K562 (cell line): Measurements from ENCODE around the gene CTSW. TPM values are rescaled to one million over a fixed set of nuclear protein-coding genes. Genes with fewer than 3 reads are reported as not detected.
A peak's percentile ranks its signal among the peaks of the same experiment; 100 is the strongest.

Experiments
- ATF1 ChIP-seq, 2 experiments: fragments of 450-650 bp in 1 of 2; IDR thresholded peaks; 2 replicates each; pipeline ENCODE4 v1.6.1; 2016; ENCODE audit warnings: missing compliant biosample characterization in 1 of 2, missing genetic modification characterization in 1 of 2
- CC2D1A ChIP-seq: fragments of 450-650 bp; IDR thresholded peaks from 2 replicates; pipeline ENCODE4 v1.6.1; 2017; ENCODE audit warnings: mild to moderate bottlenecking
- CHCHD3 ChIP-seq: fragments of 250-450 bp; sonication (Bioruptor Pico); IDR thresholded peaks from 2 replicates; pipeline ENCODE4 v2.1.2; 2022; ENCODE audit warnings: mild to moderate bottlenecking
- EP300 ChIP-seq: IDR thresholded peaks from 2 replicates; pipeline ENCODE4 v1.6.1; 2012; ENCODE audit warnings: low read length, improper control_type of control experiment
- FIP1L1 ChIP-seq: fragments of 200-400 bp; formaldehyde crosslinking; IDR thresholded peaks from 2 replicates; pipeline ENCODE4 v1.6.1; 2018; ENCODE audit warnings: mild to moderate bottlenecking, low read depth, low read length; ENCODE audit not compliant: poor library complexity, severe bottlenecking
- FOXK2 ChIP-seq, 2 experiments: fragments of 450-650 bp; IDR thresholded peaks in 1 of 2; conservative IDR thresholded peaks in 1 of 2; 2 replicates each; pipeline ENCODE4 v1.6.1; 2016; ENCODE audit warnings: low read depth in 2 of 2, mild to moderate bottlenecking in 1 of 2
- GABPB1 ChIP-seq: sonication (generic); formaldehyde crosslinking; IDR thresholded peaks from 2 replicates; pipeline ENCODE4 v1.8.0; 2022; ENCODE audit warnings: mild to moderate bottlenecking, missing genetic modification reagents
- HCFC1 ChIP-seq: IDR thresholded peaks from 2 replicates; pipeline ENCODE4 v1.6.1; 2012; ENCODE audit warnings: low read depth, low read length, improper control_type of control experiment
- L3MBTL2 ChIP-seq: fragments of 450-650 bp; IDR thresholded peaks from 2 replicates; pipeline ENCODE4 v1.6.1; 2016; ENCODE audit warnings: mild to moderate bottlenecking, moderate library complexity
- MYNN ChIP-seq, 2 experiments: sonication (generic); formaldehyde crosslinking in 1 of 2; IDR thresholded peaks; 2 replicates each; pipeline versions ENCODE4 v1.5.0 to v1.6.1; 2016 to 2020; ENCODE audit warnings: antibody characterized with exemption in 1 of 2, missing genetic modification reagents in 1 of 2
- SMARCE1 ChIP-seq: fragments of 450-650 bp; IDR thresholded peaks from 2 replicates; pipeline ENCODE4 v1.7.1; 2016; ENCODE audit warnings: mild to moderate bottlenecking
- THRB ChIP-seq: fragments of 450-650 bp; formaldehyde crosslinking; conservative IDR thresholded peaks from 2 replicates; pipeline ENCODE4 v1.4.0; 2022; ENCODE audit warnings: mild to moderate bottlenecking, missing genetic modification characterization
- TSC22D4 ChIP-seq: fragments of 450-650 bp; IDR thresholded peaks from 2 replicates; pipeline ENCODE4 v1.6.1; 2016; ENCODE audit warnings: missing genetic modification characterization, missing biosample characterization, control low read depth
- XRCC5 ChIP-seq: fragments of 200-400 bp; formaldehyde crosslinking; IDR thresholded peaks from 2 replicates; pipeline ENCODE4 v1.6.1; 2017; ENCODE audit warnings: low read depth, mild to moderate bottlenecking, low read length
- ZKSCAN8 ChIP-seq: fragments of 200-800 bp; sonication (Bioruptor generic); IDR thresholded peaks from 2 replicates; pipeline ENCODE4 v1.6.1; 2016; ENCODE audit warnings: missing genetic modification characterization, missing compliant biosample characterization
- ZNF395 ChIP-seq: fragments of 200-800 bp; sonication (Bioruptor generic); IDR thresholded peaks from 2 replicates; pipeline ENCODE4 v1.6.1; 2017; ENCODE audit warnings: missing genetic modification characterization, missing compliant biosample characterization
- ZNF444 ChIP-seq: fragments of 250-450 bp; sonication (Bioruptor Pico); IDR thresholded peaks from 2 replicates; pipeline ENCODE4 v1.4.0; 2020; ENCODE audit warnings: mild to moderate bottlenecking, moderate library complexity
- ZNF589 ChIP-seq: fragments of 200-800 bp; sonication (Bioruptor generic); IDR thresholded peaks from 2 replicates; pipeline ENCODE4 v1.6.1; 2016; ENCODE audit warnings: low read depth, missing genetic modification characterization, missing compliant biosample characterization
- ZNF639 ChIP-seq, 2 experiments: fragments of 200-800 bp in 1 of 2; sonication (Bioruptor generic) in 1 of 2; sonication (generic) in 1 of 2; formaldehyde crosslinking in 1 of 2; IDR thresholded peaks in 1 of 2; conservative IDR thresholded peaks in 1 of 2; 2 replicates each; pipeline versions ENCODE4 v1.5.0 to v1.6.1; 2016 to 2020; ENCODE audit warnings: missing compliant biosample characterization in 1 of 2, missing genetic modification characterization in 1 of 2, missing genetic modification reagents in 1 of 2
- ZNF766 ChIP-seq: fragments of 200-800 bp; sonication (Bioruptor generic); conservative IDR thresholded peaks from 2 replicates; pipeline ENCODE4 v1.6.1; 2016; ENCODE audit warnings: missing genetic modification characterization, missing compliant biosample characterization
- polyA plus RNA-seq, 8 experiments: library from polyadenylated mRNA; depleted of rRNA in 4 of 8; stranded (reverse) in 5 of 8; unstranded in 3 of 8; fragments of >200 nt; fragmentation: Nextera tagmentation in 2 of 8; fragmentation: Illumina TruSeq in 1 of 8; extraction: Ambion mirVana in 2 of 8; extraction: Trizol in 1 of 8; gene quantifications; 2 replicates each; pipeline versions ENCODE4 v1.2.1 to v1.2.3, GENCODE V29; 2011 to 2014; ENCODE audit warnings: inconsistent platforms in 1 of 8, missing spikeins in 1 of 8
- total RNA-seq, 7 experiments: library from RNA; depleted of rRNA in 6 of 7; stranded (reverse); fragments of >200 nt in 6 of 7; fragmentation: Illumina TruSeq in 2 of 7; extraction: Trizol in 2 of 7; gene quantifications; 2 replicates each; pipeline versions ENCODE4 v1.2.1 to v1.2.3, GENCODE V29; 2011 to 2021; ENCODE audit warnings: low replicate concordance in 1 of 7

CTSW gene
- total and polyA plus RNA-seq, 9 of the 15 experiments (the other 6 are each of a cell fraction or from before 2014, with no cell fraction given) = 0.04 TPM; not detected in 8

GRCh38 chr11:65859095-65859811 is 20.4 kb upstream of the CTSW start (continued):
- TF ChIP-seq XRCC5 (0 out of 2 replicates have a peak, but pooled peaks have one; percentile 19), GABPB1 (CRISPR knock-in tag) (peak; percentile 83), CC2D1A (no peak), L3MBTL2 (peak; percentile 56), THRB (CRISPR knock-in tag) (peak; percentile 10; the same call in 1 of the 2 replicates), ZNF444 (no peak), FIP1L1 (peak; percentile 61), ZNF639 (CRISPR knock-in tag; conservative IDR thresholded peaks at IDR 0.05 in 1 of 2, IDR thresholded peaks at IDR 0.05 in 1 of 2) (peak in 1 of 2 experiments; percentile 89; a peak in 2 of 4 replicates), ZNF589 (CRISPR knock-in tag) (peak; percentile 96), ZNF395 (CRISPR knock-in tag) (peak; percentile 95), HCFC1 (peak; percentile 59), MYNN (IDR thresholded peaks at IDR 0.05) (peak; percentile 44; the same call in 1 of the 2 replicates), MYNN (CRISPR knock-in tag; IDR thresholded peaks at IDR 0.05) (no peak), EP300 (0 out of 2 replicates have a peak, but pooled peaks have one; percentile 10), CHCHD3 (CRISPR knock-in tag) (peak; percentile 68; the same call in 1 of the 2 replicates), ZNF766 (CRISPR knock-in tag) (peak; percentile 96), TSC22D4 (tag) (no peak), FOXK2 (conservative IDR thresholded peaks at IDR 0.05 in 1 of 2, IDR thresholded peaks at IDR 0.05 in 1 of 2; ENCODE audit: low read depth in 2 of 2) (peak; percentile 4 to 41; a peak in 2 of 4 replicates), ZKSCAN8 (CRISPR knock-in tag) (no peak), ATF1 (CRISPR knock-in tag; IDR thresholded peaks at IDR 0.05) (no peak), ATF1 (tag; IDR thresholded peaks at IDR 0.05) (peak; percentile 9), SMARCE1 (peak; percentile 16; the same call in 1 of the 2 replicates)
